DMS79 (cell line): ENCODE results near the gene VWA8.
"Not testable (repeated sequence)": the region's sequence is repeated elsewhere in the genome, so short reads cannot be mapped to it uniquely, and the experiment has no call there.

ENCODE experiments used
- DNase-seq: peaks from one replicate; lab custom pipeline; 2025; lab: John Stamatoyannopoulos, UW

Gene VWA8

DNA sequence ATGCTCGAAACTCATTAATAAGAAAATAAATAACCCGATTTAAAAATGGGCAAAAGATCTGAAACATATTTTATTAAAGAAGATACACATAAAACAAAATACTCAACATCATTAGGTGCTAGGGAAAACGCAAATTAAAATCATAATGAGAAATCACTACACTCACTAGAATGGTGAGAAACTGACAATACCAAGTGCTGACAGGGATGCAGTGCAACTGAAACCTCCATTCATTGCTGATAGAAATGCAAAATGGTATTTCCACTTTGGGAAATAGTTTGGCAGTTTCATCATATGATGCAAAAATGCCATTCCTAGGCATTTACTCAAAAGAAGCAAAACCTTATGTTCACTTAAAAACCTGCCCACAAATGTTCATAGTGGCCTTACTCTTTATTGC, 278.1 kb downstream of the VWA8 start:
- no peak for DNase-seq

DNA sequence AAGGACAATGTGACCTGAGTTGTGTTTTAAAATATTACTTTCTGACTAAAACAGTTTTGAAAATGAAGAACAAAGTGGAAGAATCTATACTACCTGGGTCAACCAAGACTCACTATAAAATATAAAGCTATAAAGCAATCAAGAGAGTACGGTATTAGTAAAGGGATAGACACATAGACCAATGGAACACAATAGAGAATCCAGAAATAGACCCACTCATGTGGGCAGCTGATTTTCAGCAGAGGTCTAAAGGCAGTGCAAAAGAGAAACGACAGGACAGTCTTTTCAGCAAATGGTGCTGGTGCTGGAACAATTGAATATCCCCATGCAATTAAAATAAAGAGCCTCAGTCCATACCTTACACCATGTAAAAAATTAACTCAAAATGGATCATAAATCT, 278.9 kb downstream of the VWA8 start:
- DNase-seq = no peak

DNA sequence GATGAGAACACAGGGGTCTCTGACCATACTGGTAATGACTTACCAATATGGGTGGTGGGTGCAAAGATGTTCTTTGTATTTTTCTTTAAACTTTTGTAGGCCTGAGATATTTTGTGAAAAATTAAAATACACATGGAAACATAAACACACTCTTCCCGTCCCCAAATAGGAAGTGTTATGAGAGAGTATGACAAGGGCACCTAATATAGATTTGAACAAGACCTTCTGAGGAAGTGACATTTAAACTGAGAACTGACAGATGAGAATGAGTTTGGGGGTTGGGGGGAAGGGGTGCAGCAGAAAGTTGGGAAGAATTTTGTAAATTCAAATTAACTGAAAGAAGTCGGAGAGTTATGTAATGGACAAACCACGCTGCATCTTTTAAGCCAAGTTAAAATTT, 279.3 kb downstream of the VWA8 start:
- DNase-seq = no peak

DNA sequence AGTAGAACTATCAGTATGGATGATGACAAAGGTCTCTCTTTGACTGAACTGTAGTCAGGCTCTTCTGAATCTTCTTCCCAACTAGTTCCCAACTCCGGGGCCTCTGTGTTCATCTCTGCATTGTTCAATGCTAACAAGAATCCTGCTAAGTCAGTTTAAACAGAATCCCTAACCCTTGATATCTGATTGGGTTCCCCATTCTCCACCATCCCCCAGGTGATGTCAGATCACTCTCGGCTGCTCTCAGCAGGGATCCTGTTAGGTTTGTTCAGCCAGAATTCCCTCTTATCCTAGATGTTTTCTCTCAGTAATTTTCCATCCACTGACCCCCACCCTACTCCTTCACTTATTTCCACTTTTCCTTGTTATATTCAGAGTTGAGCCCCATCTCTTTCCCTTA, 280.0 kb downstream of the VWA8 start:
- no peak for DNase-seq

DNA sequence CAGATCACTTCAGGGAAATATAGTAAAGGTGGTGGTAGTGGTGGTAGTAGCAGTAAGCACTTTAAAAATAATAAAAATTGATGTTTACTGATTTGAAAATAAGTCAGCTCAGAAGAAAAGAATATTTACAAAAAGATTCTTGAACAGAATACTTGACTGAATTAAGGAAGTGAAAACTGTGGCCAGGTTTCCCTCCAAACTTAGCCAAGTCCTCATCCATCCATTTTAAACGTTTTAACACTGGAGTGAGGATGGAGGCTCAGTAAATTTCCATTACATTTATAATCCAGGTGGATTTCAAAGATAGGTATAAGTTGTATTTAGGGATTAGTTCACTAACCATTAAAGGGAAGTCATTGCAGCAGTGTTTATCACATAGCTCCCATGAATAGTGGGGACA, 282.1 kb downstream of the VWA8 start:
- no peak for DNase-seq

DNA sequence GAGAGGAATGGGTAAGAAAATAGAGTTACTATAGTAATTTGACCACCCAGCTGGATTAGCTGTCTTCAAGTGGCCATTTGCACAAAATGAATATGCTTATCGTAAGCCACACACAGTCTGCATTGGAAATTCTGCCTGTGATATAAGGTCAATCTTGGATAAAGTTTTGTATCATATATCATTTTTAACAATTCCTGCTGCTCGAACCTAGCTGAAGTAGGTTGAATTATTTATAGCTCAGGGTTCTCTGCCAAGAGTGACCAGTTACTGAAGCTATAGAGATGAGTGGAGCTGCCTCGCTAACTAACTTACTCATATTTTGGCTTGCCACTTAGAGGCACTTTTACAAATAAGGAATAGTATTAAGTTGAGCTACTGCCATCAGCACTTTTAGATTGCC, 282.7 kb downstream of the VWA8 start:
- no peak for DNase-seq

DNA sequence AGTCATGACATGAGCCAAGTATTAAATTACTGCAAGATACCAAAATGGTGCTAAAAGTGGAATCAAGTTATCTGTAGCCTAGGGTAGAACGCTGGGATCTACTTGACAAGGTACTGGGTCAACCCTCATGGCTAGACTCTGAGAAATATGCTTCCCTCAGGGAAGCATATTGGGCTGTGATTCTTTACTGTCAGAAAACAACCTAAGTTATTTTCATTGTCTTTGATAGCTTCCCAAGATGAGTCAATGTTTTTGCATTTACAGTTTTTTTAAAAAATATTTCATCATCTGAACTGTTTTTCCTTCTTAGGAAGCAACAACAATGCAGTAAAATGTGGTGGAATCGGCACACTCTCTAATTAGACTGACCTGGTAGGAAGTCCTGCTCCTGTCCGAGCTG, 285.6 kb downstream of the VWA8 start:
- DNase-seq = no peak

DNA sequence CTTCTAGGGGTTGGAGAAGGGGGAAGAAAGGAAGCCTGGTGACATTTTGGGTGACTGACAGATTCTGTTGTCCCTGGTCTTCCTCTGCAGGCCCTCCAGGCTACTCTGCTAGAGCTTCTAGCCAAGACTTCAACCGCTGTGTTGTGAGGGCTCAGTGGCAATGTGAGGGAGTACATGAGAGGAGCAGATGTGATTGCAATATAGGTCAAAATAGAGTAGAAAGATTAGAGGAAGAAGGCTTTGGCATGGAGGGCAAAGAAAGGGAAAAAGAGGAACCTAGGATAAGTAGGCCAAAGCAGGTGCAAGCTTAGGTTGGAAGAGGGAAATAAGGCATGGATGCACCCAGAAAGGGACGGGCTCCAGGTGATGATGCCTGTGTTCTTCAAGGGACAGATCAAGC, 286.7 kb downstream of the VWA8 start:
- DNase-seq = no peak

DNA sequence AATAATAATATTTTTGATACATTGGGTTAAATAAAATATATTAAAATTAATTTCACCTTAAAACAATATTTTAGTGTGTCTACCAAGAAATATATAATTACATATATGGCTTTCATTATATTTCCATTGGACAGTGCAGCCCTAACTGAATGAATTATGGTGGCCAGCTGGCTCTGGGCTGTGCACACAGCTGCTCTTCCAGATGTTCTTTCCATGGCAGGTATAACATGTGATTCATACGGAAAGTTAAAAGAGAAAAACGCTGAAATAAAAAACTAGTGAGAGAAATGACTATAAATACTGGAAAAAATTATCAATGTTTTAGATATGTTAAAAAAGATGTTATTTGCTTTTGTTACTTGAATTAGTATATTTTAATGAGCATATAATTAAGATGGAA, 287.3 kb downstream of the VWA8 start:
- no peak for DNase-seq

DNA sequence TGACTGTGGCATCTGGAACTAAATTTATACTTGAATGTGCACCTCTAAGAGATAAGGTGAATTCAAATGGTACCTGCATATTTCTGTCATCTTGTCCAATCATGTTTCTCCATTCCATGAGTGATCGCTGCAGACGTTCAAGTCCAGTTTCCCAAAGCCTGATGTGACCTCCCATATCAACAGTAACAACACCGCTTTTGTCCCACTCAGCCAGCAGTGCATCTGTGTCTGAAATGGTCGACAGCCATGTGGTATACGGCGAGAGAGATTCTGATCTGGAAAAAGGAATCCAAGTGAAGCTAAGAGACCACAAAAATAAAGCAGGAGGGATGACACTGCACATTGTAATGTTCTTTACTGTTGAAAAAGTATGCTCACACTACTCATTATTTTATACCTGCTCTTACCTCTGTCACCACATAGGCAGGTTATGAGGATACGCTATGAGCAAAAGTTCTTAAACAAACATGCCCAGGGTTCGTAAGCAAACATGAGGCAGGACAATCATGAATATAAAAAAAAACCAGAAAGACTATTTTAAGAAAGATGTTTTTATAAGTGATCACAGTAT, 290.0 kb downstream of the VWA8 start:
- no peak for DNase-seq

DNA sequence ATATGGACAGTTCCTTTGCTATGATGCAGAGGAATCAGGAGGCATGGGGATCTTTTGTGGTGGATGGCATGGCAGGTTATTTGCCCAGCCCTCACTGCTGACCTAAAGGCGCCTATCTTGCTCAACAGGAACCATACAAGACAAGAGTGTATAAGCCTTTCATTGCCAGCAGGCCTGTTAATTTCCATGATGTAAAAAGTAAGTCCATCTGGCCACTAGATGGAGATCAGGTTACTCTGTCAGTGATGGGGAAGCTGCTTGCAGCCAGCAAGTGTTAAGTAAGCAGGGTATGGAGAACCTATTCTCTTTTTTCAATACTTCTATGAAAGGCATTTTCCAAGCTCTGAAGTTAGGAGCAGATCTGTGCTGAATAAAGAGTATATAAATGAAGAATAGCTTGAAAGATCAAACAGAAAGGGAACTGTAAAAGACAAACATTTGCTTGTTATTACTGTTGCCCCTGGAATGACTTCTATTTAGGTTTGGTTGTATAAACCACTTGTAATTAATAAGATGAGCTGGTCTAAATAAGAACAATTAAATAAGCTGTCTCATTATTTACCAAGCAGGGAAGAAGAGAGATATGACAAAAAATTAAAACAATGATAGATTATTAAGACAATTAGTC, 292.7 kb downstream of the VWA8 start:
- DNase-seq = peak; percentile 66

DNA sequence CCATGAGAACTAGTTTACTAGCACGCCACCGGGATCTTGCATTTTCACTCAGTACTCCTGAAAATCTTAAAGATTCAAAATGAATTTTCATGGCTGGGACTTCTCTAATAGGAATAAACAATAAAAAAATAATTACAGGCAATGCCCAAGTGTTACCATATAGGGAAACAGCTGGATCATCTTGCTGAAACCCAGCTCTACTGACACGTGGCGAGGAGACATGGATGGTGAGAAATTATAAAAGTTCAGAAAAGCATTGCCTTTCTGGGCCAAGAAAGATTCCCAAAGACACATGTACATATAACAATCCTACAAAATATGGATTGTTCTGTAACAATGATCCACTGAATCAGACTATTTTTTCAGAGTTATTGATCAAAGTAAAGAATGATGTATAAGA, 294.3 kb downstream of the VWA8 start:
- no peak for DNase-seq

DNA sequence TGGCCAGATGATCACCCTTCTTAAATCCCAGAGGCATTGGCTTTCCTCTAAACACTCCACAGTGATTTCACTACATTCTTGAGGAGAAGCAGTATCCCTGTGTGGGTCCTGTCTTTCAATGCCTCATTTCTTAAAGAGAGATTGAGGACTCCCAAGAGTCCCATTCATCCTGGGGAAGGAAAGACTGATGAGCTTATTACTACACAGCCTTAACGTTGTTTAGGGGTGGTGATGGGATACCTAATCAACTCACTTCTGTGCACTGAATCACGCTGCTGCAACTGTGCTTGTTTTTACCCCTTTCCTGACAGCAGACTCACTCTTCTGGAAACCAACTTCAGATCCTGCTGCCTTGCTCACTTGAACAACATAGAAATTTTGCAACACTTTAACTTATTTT, 300.5 kb downstream of the VWA8 start:
- DNase-seq = no peak

DNA sequence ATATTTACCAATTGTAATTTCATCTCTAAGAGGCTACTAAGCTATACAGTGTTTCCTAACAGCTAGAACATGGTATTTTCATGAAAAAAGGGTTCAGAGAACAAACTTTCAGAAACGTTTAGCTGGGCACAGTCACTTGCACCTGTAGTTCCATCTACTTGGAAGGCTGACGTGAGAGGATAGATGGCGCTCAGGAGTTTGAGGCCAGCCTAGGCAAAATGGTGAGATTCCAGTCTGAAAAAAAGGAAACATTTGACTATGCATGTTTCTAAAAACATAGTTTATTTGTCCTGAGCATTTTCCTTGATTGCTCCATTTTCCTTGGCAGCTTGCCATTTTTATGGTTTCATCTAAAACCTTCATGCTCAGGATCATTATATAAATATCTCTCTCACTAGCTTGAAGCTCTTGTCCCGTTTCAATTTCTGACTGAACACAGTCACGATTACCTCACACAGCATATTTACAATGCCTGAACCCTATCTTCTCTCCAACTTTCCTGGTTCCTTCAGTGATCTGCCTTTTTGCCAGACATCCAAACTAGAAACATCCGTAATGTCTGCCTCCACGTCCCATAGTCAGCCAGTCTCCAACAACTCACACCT, 302.8 kb downstream of the VWA8 start:
- no peak for DNase-seq

DNA sequence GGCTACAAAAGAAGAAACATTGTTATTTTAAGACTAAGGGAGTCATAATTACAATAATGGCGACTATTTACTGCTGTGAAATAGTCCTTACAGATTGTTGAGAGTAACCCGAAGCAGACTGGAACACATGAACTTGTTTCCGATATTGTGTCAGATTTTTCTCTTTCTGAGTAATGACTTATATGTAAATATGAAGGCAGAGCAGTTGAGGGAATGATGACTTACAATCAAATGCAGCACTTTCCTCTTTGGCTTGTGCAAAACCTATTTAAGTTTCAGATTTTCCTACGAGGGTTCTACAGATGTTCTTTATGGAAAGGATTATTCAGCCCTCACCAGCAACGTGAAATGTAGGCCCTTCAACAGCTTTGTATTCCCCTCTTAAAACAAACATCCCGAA, 304.9 kb downstream of the VWA8 start:
- no peak for DNase-seq

DNA sequence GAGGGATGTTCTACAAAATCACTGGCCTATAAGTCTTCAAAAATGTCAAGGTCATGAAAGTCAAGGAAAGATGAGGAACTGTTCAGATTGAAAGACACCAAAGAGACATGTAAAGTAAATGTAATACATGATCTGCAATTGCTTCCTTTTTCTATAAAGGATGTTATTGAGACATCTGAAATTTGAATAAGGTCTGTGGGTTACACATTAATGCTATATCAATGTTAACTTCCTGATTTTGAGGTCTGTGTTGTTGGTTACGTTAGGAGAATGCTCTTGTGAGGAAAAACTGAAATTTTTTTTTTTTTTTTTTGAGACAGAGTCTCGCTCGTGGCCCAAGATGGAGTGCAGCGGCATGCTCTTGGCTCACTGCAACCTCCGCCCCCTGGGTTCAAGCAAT, 306.1 kb downstream of the VWA8 start:
- DNase-seq = no peak

DNA sequence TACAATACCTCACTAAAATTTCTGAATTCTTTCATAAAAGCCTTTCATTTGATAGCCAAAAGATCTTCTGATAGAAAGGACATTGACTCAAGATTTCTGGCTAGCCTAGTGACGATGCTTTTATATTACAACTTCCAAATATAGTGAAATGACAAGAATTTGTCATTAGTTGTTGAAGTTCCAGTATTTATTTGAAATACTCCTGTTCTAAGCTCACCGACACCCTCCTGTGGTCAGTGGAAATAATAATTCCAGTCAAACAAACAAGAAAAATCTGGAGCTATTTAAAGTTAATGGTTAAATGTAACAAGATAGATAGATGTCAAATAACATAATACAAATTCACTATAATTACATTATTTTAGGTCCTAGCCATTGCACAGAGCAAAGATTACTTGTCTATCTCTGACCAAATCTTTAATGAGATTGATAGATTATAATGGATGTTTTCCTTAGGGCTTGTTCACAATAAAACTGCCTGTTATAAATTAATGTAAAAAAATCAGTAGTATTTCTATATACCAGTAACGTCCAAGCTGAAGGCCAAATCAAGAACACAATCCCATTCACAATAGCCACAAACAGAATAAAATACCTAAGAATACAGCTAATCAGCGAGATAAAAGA, 308.1 kb downstream of the VWA8 start:
- no peak for DNase-seq

DNA sequence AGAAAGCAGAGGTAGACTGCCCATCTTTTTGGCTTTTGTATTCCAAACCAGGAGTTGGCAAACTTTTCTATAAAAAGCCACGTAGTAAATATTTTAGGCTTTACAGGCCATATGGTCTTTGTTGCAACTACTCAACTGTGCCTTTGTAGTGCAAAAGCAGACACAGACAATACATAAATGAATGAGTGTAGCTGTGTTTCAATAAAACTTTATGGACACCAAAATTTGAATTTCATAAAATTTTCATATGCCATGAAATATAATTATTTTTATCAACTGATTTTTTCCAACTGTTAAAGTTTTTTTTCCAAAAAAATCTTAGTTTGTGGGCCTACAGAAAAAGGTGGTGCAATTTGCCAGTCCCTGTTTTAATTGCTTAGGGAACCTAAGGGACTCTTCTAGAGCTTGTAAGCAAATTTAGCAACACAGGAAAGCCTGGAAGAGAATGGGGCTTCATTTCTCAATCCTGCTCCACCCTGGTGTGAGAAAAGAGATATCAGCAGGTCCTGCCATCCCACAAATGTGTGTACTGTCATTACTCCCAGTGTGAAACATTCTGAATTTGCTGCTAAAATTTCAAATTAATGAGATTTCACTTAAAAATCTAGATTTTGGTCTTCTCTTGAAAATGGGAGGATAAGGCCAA, 309.4 kb downstream of the VWA8 start:
- DNase-seq = no peak

DNA sequence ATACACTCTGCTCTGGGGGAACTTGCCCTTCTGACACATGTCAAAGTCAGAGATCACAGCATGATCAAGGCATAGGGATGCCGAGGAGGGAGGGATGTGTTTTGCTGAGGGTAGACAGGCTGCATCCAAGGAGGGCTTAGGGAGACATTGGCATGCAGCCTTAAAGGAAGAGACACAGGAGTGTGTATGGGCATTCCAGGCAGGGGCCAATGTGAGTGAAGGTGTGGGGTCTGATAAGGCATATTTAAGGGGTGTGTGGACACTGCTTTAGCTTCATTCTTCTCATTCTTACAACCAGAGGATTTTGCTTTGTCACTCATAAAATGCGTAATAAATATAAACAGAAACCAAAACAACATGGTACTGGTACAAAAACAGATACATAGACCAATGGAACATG, 310.2 kb downstream of the VWA8 start:
- DNase-seq = no peak

DNA sequence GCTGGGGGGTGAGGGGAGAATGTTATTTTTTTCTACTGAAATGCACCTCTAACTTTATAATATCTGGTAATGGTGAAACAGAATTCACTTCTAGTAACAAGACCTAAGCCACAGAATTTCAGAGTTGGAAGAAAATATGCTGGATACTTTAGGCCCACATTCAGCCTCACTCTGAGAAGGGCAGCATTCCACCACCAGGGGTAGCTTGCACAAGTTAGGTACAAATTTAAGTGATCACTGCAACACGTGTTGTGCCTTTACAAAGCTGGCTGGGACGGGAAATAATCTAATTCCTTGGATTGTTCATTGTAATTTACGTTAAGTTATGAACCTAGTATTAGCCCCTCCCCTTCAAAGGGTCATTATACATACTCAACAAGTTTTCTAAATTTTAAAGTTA, 311.2 kb downstream of the VWA8 start:
- DNase-seq = no peak

DNA sequence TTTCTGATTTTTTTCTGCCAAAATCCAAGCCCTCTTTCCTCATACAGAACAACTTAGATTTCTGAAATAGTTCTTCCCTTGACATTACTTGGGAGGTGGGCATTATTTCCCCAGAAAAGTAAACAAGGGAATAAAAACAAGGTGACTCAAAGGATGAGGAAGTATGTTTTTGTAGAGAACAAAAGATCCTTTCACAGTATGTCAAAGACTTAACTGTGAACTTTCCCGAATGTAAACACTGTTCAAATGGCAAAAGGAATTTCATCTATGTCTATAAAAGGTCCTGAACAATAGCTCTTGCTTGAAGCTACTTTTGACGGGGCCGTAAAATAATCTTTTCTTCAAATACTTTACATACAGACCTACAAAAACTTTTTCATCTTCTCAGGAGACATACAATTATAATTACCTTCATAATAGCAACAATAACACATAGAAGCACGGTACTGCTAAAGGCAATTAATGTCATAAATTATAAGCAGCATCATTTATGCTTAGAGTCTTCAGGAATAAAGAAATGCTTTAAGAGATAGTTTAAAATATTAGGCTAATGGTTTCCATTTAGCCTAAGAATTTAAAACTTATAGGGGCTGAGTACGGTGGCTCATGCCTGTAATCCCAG, 312.5 kb downstream of the VWA8 start:
- no peak for DNase-seq

DNA sequence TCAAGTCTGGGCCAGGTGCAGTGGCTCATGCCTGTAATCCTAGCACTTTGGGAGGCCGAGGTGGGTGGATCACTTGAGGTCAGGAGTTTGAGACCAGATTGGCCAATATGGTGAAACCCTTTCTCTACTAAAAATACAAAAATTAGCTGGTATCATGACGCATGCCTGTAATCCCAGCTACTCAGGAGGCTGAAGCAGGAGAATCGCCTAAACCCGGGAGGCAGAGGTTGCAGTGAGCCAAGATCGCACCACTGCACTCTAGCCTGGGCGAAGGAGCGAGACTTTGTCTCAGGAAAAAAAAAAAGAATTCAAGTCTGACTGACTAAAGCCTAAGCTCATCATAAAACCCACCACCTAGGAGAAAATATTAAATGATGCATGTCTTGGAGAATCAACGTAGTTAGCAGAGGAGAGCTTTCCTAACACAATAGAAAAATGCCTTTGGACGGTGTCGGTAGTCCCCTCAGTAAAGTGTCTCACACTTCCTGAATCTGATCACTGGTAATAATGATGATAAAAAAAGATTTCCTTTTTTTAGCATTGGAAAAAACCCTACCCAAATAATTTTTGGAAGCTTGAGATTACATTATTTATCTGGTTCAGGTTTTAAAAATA, 313.1 kb downstream of the VWA8 start:
- DNase-seq = not testable (repeated sequence)
